ENCODE measurements around the gene KAZN. TPM values are rescaled to one million over a fixed set of nuclear protein-coding genes. Genes with fewer than 3 reads are reported as not detected.

The KAZN gene
- total RNA-seq, 3 donors from 2014 or later, result 12.2 to 16.4 (median 16.2) TPM

DNA sequence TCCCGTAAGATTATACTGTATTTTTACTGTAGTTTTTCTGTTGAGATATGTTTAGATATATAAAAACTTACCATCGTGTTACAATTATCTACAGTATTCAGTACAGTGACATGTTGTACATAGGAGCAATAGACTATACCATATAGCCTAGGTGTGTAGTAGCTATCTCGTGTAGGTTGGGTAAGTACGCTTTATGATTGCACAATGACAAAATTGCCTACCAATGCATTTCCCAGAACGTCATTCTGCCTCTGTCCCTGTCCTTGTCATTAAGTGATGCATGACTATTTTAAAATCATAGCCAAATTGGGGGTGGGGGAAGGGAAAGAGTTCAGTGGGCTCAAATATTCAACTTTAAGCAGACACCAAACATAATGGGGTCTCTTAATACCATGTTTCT is 321.3 kb downstream of the KAZN start:
- intact Hi-C loops (cut with DNase I; ENCODE audit: low total_unique reads), result no loop called here
- Histone ChIP-seq H3K9me3 (no peaks in the 10 kb centered on the region), H3K36me3 (no peaks in the 10 kb centered on the region), H3K27ac (no peak overlapping the region), H3K4me3 (no peak overlapping the region), H3K27me3 (no peaks in the 10 kb centered on the region), H3K4me1 (no peaks in the 10 kb centered on the region)
- TF ChIP-seq, protein P1, sequence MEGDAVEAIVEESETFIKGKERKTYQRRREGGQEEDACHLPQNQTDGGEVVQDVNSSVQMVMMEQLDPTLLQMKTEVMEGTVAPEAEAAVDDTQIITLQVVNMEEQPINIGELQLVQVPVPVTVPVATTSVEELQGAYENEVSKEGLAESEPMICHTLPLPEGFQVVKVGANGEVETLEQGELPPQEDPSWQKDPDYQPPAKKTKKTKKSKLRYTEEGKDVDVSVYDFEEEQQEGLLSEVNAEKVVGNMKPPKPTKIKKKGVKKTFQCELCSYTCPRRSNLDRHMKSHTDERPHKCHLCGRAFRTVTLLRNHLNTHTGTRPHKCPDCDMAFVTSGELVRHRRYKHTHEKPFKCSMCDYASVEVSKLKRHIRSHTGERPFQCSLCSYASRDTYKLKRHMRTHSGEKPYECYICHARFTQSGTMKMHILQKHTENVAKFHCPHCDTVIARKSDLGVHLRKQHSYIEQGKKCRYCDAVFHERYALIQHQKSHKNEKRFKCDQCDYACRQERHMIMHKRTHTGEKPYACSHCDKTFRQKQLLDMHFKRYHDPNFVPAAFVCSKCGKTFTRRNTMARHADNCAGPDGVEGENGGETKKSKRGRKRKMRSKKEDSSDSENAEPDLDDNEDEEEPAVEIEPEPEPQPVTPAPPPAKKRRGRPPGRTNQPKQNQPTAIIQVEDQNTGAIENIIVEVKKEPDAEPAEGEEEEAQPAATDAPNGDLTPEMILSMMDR (IDR thresholded peaks at IDR 0.05), result no peak
- TF ChIP-seq POLR2A (IDR thresholded peaks at IDR 0.05) (no peak), POLR2AphosphoS5 (IDR thresholded peaks at IDR 0.05) (no peak)
- DNase-seq (ENCODE audit: low spot score in 2 of 2), result no peak

DNA sequence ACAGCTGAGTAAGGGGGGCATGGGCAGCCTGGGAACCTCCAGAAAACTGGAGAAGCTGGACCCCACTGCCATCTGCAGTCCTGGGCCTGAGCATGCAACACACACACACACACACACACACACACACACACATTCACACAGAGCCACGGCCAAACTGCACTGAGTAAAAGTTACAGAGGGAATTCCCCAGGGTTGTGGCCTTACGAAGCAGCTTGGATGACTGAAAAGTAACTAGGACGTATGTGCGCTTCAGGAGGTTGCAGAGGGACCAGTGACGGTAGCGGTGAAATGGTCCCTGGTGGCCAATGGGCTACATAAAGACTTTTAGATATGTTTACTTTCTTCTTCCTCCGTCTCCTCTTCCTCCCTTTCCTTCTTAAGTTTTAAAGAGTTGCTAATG is 322.6 kb downstream of the KAZN start:
- no peaks in the 10 kb centered on the region for H3K36me3 ChIP-seq
- peak overlapping the region in 1 of 2 donors; percentile 21 for H3K27ac ChIP-seq
- DNase-seq (ENCODE audit: low spot score in 2 of 2), result no peak
- no peaks in the 10 kb centered on the region for H3K27me3 ChIP-seq
- intact Hi-C loops (cut with DNase I; ENCODE audit: low total_unique reads), result no loop called here
- H3K9me3 ChIP-seq, result no peaks in the 10 kb centered on the region
- TF ChIP-seq, protein P1 (IDR thresholded peaks at IDR 0.05), result no peak
- no peak for TF ChIP-seq POLR2AphosphoS5 (IDR thresholded peaks at IDR 0.05)
- no peak for TF ChIP-seq POLR2A (IDR thresholded peaks at IDR 0.05)
- peaks cover 0 to 5% of the 10 kb centered on the region in 2 donors for H3K4me1 ChIP-seq
- H3K4me3 ChIP-seq, result no peak overlapping the region

DNA sequence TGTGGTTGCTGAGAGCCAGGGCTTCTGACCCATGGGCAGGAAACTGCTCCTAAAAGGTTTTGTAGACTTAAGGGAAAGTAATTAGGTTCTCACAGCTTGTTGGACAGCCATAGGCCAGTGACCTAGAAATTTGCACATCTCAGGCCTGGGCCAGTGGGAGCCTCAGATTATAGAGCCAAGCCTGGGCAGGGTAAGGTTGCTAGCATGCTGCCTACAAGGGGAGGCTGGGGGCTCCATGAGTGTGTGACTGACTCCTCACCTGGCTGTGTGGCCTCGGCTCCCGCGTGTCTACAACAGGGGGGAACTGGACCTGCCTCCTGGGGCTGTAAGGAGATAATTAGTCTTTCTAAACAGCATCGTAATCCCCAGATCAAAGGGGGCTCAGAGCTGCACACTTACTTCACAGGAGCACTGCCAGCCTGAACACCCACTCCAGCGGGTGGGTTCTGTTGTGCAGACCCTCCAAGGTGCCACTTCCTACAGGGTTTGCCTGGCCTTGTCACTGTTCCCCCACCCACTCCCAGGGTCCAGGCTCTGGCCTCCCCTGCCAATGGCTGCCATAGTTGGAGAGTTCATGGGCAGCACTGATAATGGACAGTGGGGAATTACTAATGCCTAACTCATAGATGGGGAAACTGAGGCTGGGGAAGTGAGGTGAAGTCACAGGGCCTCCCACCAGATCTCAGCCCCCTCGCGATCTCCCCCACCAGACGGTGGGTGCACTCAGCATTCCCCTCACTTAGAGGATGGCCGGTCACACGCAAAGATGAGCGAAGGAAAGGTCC is 324.6 kb downstream of the KAZN start:
- H3K4me1 ChIP-seq, result peaks cover 0 to 8% of the 10 kb centered on the region in 2 donors
- H3K27ac ChIP-seq, result peak overlapping the region; percentile 86 to 88
- DNase-seq (ENCODE audit: low spot score in 2 of 2), result no peak
- intact Hi-C loops (cut with DNase I; ENCODE audit: low total_unique reads), result no loop called here
- H3K36me3 ChIP-seq, result no peaks in the 10 kb centered on the region
- TF ChIP-seq, protein P1 (IDR thresholded peaks at IDR 0.05), result no peak
- H3K27me3 ChIP-seq, result no peaks in the 10 kb centered on the region
- no peaks in the 10 kb centered on the region for H3K9me3 ChIP-seq
- peak overlapping the region in 2 of 3 donors; percentile 77 to 92 for H3K4me3 ChIP-seq

DNA sequence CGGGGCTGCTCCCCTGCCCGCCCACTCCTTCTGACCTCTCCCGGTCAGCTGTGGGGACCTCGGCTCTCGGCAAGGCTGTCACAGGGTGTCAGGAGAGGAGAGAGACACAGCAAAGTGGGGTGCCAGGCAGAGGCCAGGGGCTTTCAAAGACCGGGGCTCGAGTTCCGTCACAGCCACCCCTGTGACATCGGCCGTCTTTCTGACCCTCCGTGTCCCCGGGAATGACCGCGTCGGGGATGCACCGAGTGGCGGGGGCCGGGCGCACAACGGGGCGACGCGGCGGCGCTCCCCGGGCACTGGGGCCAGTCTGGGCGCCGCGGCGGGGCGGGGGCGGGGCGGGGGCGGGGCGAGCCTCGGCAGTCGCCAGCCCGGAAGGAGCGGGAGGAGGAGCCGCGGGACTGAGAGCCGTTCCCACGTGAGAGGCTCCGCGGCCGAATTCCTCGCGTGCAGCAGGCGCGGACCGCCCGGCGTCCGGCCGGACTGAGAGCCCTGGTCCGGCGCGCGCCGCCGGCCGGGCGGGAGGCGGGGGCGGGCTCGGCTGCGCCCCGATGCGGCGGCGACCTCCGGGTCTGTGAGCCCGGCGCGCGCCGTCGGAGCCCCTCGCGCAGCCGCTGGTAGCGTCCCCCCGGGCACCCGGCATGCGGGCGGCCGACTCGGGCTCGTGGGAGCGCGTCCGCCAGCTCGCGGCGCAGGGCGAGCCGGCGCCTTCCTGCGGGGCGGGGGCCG is 325.4 kb downstream of the KAZN start:
- TF ChIP-seq, protein P1 (IDR thresholded peaks at IDR 0.05), result no peak
- TF ChIP-seq POLR2AphosphoS5 (IDR thresholded peaks at IDR 0.05) (no peak), POLR2A (IDR thresholded peaks at IDR 0.05) (no peak)
- intact Hi-C loops (cut with DNase I; ENCODE audit: low total_unique reads), result no loop called here
- peak; percentile 69 to 73 for DNase-seq (ENCODE audit: low spot score in 2 of 2)
- peak overlapping the region; percentile 47 to 92 (median 77) for H3K4me3 ChIP-seq
- no peaks in the 10 kb centered on the region for H3K36me3 ChIP-seq
- no peaks in the 10 kb centered on the region for H3K27me3 ChIP-seq
- no peaks in the 10 kb centered on the region for H3K9me3 ChIP-seq
- H3K27ac ChIP-seq, result peak overlapping the region; percentile 86 to 88
- peaks cover 0 to 10% of the 10 kb centered on the region in 2 donors for H3K4me1 ChIP-seq
